Right atrium auricular region (tissue), 2 donors: ENCODE data around the gene RAB4A. TPM values are rescaled to one million over a fixed set of nuclear protein-coding genes. Genes with fewer than 3 reads are reported as not detected.
"Not testable (repeated sequence)": the region's sequence is repeated elsewhere in the genome, so short reads cannot be mapped to it uniquely, and the experiment has no call there.

Experiments
- DNase-seq: peaks from one replicate; pipeline ENCODE4 v3.0.0-alpha.2; 2019; ENCODE audit warnings: low spot score
- H3K27ac ChIP-seq, 2 donors: fragments of 200-600 bp; sonication (generic); 1 replicate in 1 of 2; 2 replicates in 1 of 2; pipeline ENCODE4 v1.5.1; 2016 to 2019
- H3K27me3 ChIP-seq, 2 donors: fragments of 200-600 bp; sonication (generic); one replicate each; pipeline versions ENCODE4 v1.5.1 to v1.6.0; 2017 to 2019
- H3K36me3 ChIP-seq: fragments of 200-600 bp; sonication (generic); one replicate; pipeline ENCODE4 v1.5.1; 2016
- H3K4me1 ChIP-seq, 2 donors: fragments of 200-600 bp; sonication (generic); one replicate each; pipeline versions ENCODE4 v1.5.1 to v1.6.0; 2017 to 2019
- H3K4me3 ChIP-seq, 2 donors: fragments of 200-600 bp; sonication (generic); 1 replicate in 1 of 2; 2 replicates in 1 of 2; pipeline ENCODE4 v1.5.1; 2017 to 2019; ENCODE audit warnings: mild to moderate bottlenecking in 1 of 2, moderate library complexity in 1 of 2
- H3K9me3 ChIP-seq, 2 donors: fragments of 200-600 bp; sonication (generic); one replicate each; pipeline ENCODE4 v1.5.1; 2019
- CTCF ChIP-seq, 2 donors: fragments of 200-600 bp; sonication (generic); IDR thresholded peaks; one replicate each; pipeline ENCODE4 v1.5.1; 2019; ENCODE audit warnings: antibody characterized with exemption in 2 of 2
- total RNA-seq, 2 donors: library from RNA; depleted of rRNA; stranded (reverse); fragments of >200 nt; gene quantifications; one replicate each; pipeline ENCODE4 v1.1.0, GENCODE V29; 2016

RAB4A gene
- total RNA-seq, 2 donors from 2014 or later, result 44.4 to 60.8 TPM

- Histone ChIP-seq H3K9me3 (no peaks in the 10 kb centered on the region), H3K36me3 (peaks cover 30% of the 10 kb centered on the region), H3K4me1 (no peaks in the 10 kb centered on the region), H3K27me3 (no peaks in the 10 kb centered on the region), H3K4me3 (no peak overlapping the region), H3K27ac (no peak overlapping the region)
- no peak for TF ChIP-seq CTCF (IDR thresholded peaks at IDR 0.05)
- no peak for DNase-seq
Observed at GRCh38 chr1:229325853-229326487, 55.1 kb downstream of the RAB4A start.

- Histone ChIP-seq H3K27ac (no peak overlapping the region), H3K27me3 (no peaks in the 10 kb centered on the region), H3K36me3 (peaks cover 29% of the 10 kb centered on the region), H3K4me3 (no peak overlapping the region), H3K9me3 (no peaks in the 10 kb centered on the region), H3K4me1 (no peaks in the 10 kb centered on the region)
- TF ChIP-seq CTCF (IDR thresholded peaks at IDR 0.05), result no peak
- DNase-seq, result no peak
Observed at GRCh38 chr1:229326601-229327000, 55.7 kb downstream of the RAB4A start.

GRCh38 chr1:229327765-229328164, 56.9 kb downstream of the RAB4A start:
- peaks cover 23% of the 10 kb centered on the region for H3K36me3 ChIP-seq
- not testable (repeated sequence) for H3K4me1 ChIP-seq, H3K9me3 ChIP-seq, H3K27me3 ChIP-seq, DNase-seq, H3K4me3 ChIP-seq, H3K27ac ChIP-seq

- Histone ChIP-seq H3K4me1 (no peaks in the 10 kb centered on the region), H3K27ac (no peak overlapping the region), H3K9me3 (no peaks in the 10 kb centered on the region), H3K4me3 (no peak overlapping the region), H3K27me3 (no peaks in the 10 kb centered on the region), H3K36me3 (peaks cover 14% of the 10 kb centered on the region)
- no peak for TF ChIP-seq CTCF (IDR thresholded peaks at IDR 0.05)
- no peak for DNase-seq
Observed at GRCh38 chr1:229328598-229329362, 57.9 kb downstream of the RAB4A start.

- no peaks in the 10 kb centered on the region for H3K9me3 ChIP-seq
- no peak for TF ChIP-seq CTCF (IDR thresholded peaks at IDR 0.05)
- no peaks in the 10 kb centered on the region for H3K4me1 ChIP-seq
- no peaks in the 10 kb centered on the region for H3K36me3 ChIP-seq
- H3K27ac ChIP-seq, result no peak overlapping the region
- H3K27me3 ChIP-seq, result no peaks in the 10 kb centered on the region
- DNase-seq, result no peak
- H3K4me3 ChIP-seq, result no peak overlapping the region
Observed at GRCh38 chr1:229334269-229334668, 63.4 kb downstream of the RAB4A start.

- Histone ChIP-seq H3K27me3 (no peaks in the 10 kb centered on the region), H3K9me3 (no peaks in the 10 kb centered on the region), H3K27ac (no peak overlapping the region), H3K36me3 (no peaks in the 10 kb centered on the region), H3K4me3 (no peak overlapping the region), H3K4me1 (no peaks in the 10 kb centered on the region)
- no peak for DNase-seq
- no peak for TF ChIP-seq CTCF (IDR thresholded peaks at IDR 0.05)
Observed at GRCh38 chr1:229334716-229335115, 63.8 kb downstream of the RAB4A start.
